Breast epithelium (tissue), 3 donors: ENCODE data around the gene AMD1.

Experiments
- POLR2AphosphoS5 ChIP-seq, 3 donors: sonication (generic); formaldehyde crosslinking; IDR thresholded peaks; one replicate each; pipeline ENCODE4 v1.6.1; 2017; ENCODE audit warnings: antibody characterized with exemption in 3 of 3
- TF ChIP-seq, protein P1 (sequence below), 3 donors: fragments of 450-650 bp; IDR thresholded peaks; one replicate each; pipeline ENCODE4 v1.5.1; 2016 to 2017; ENCODE audit warnings: antibody characterized with exemption in 3 of 3, mild to moderate bottlenecking in 3 of 3, moderate library complexity in 3 of 3

DNA sequence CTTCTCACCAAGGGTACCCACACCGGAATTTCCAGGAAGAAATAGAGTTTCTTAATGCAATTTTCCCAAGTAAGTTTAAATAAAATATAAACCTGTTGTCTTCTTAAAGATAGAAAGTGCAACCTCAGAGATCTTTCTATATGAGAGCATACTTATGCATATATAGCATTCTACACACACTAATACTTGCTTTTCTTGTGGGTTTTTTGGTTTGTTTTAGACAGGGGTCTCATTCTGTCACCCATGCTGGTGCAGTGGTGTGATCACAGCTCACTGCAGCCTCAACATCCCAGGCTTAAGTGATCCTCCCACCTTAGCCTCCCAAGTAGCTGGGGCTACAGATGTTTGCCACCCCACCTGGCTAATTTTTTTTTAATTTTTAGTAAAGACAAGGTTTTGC is 15.7 kb downstream of the AMD1 start:
- TF ChIP-seq, protein P1, sequence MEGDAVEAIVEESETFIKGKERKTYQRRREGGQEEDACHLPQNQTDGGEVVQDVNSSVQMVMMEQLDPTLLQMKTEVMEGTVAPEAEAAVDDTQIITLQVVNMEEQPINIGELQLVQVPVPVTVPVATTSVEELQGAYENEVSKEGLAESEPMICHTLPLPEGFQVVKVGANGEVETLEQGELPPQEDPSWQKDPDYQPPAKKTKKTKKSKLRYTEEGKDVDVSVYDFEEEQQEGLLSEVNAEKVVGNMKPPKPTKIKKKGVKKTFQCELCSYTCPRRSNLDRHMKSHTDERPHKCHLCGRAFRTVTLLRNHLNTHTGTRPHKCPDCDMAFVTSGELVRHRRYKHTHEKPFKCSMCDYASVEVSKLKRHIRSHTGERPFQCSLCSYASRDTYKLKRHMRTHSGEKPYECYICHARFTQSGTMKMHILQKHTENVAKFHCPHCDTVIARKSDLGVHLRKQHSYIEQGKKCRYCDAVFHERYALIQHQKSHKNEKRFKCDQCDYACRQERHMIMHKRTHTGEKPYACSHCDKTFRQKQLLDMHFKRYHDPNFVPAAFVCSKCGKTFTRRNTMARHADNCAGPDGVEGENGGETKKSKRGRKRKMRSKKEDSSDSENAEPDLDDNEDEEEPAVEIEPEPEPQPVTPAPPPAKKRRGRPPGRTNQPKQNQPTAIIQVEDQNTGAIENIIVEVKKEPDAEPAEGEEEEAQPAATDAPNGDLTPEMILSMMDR (IDR thresholded peaks at IDR 0.05), result no peak
- TF ChIP-seq POLR2AphosphoS5 (IDR thresholded peaks at IDR 0.05), result no peak
